MCF 10A (cell line): ENCODE data around the gene IFNA5. TPM values are rescaled to one million over a fixed set of nuclear protein-coding genes. Genes with fewer than 3 reads are reported as not detected.

Experiments
- Bru-seq: library from RNA; stranded (reverse); fragments of 400-500 nt; gene quantifications from one replicate; lab custom pipeline; 2021; lab: Mats Ljungman, UMichigan
- BruChase-seq, 2 experiments: library from RNA; stranded (reverse); fragments of 400-500 nt; gene quantifications; one replicate each; lab custom pipeline; 2021; lab: Mats Ljungman, UMichigan
- BruUV-seq: library from RNA; stranded (reverse); fragments of 400-500 nt; replicated peaks from 2 replicates; lab custom pipeline; 2021; lab: Mats Ljungman, UMichigan
- CTCF ChIA-PET: fragments of 300-600 bp; sonication (Branson Sonifier 250); formaldehyde crosslinking; extraction: SDS; loops from one replicate; lab custom pipeline; 2021; ENCODE audit warnings: antibody characterized with exemption, inconsistent platforms; lab: Yijun Ruan, JAX
- POLR2A ChIA-PET: fragments of 300-600, 350-650 bp; sonication (Branson Sonifier 250); formaldehyde crosslinking; extraction: SDS; loops from one replicate; lab custom pipeline; 2020; ENCODE audit warnings: antibody characterized with exemption, inconsistent platforms; lab: Yijun Ruan, JAX
- DNase-seq: peaks from one replicate; pipeline ENCODE4 v3.0.0-alpha.2; 2018; ENCODE audit not compliant: unreplicated experiment
- H3K27ac Mint-ChIP-seq: one replicate; pipeline ENCODE4 v1.8.0; 2022; ENCODE audit warnings: mild to moderate bottlenecking, low read depth, mixed read lengths; ENCODE audit not compliant: unreplicated experiment
- H3K27me3 Mint-ChIP-seq: one replicate; pipeline ENCODE4 v1.8.0; 2022; ENCODE audit warnings: mixed read lengths; ENCODE audit not compliant: insufficient read depth, unreplicated experiment
- H3K36me3 Mint-ChIP-seq: one replicate; pipeline ENCODE4 v1.8.0; 2022; ENCODE audit warnings: mild to moderate bottlenecking, moderate library complexity, mixed read lengths; ENCODE audit not compliant: insufficient read depth, unreplicated experiment
- H3K4me1 Mint-ChIP-seq: one replicate; pipeline ENCODE4 v1.8.0; 2022; ENCODE audit warnings: mixed read lengths; ENCODE audit not compliant: insufficient read depth, unreplicated experiment
- H3K4me3 Mint-ChIP-seq: one replicate; pipeline ENCODE4 v1.8.0; 2022; ENCODE audit warnings: mild to moderate bottlenecking, moderate library complexity, mixed read lengths; ENCODE audit not compliant: unreplicated experiment
- H3K9me3 Mint-ChIP-seq: one replicate; pipeline ENCODE4 v1.8.0; 2022; ENCODE audit warnings: mixed read lengths; ENCODE audit not compliant: unreplicated experiment
- intact Hi-C: fragments of 100-400 bp; cut with micrococcal nuclease; formaldehyde crosslinking; loops from 2 replicates; pipeline ENCODE4 v1.14.1; 2022
- long read RNA-seq: library from polyadenylated mRNA; stranded (forward); transcript quantifications from one replicate; pipeline ENCODE4 v2.0.0, GENCODE V29; 2022
- total RNA-seq: library from RNA; stranded (reverse); gene quantifications from 2 replicates; pipeline ENCODE4 v1.2.3, GENCODE V29; 2022
- TF ChIP-seq, protein P1 (sequence below): fragments of 200-600 bp; IDR thresholded peaks from one replicate; pipeline ENCODE4 v1.8.0; 2022; ENCODE audit warnings: antibody characterized with exemption, mild to moderate bottlenecking; ENCODE audit not compliant: unreplicated experiment

The IFNA5 gene
- total RNA-seq = not detected in 2 replicates
- Bru-seq, nascent RNA = not detected
- BruChase-seq, experiment 1, labeled RNA remaining after a 6-hour chase = percentile 38 among the genes with signal in this experiment
- percentile 28 among the genes with signal in this experiment for BruChase-seq, experiment 2, labeled RNA remaining after a 2-hour chase
- long read RNA-seq = 0 reads

DNA sequence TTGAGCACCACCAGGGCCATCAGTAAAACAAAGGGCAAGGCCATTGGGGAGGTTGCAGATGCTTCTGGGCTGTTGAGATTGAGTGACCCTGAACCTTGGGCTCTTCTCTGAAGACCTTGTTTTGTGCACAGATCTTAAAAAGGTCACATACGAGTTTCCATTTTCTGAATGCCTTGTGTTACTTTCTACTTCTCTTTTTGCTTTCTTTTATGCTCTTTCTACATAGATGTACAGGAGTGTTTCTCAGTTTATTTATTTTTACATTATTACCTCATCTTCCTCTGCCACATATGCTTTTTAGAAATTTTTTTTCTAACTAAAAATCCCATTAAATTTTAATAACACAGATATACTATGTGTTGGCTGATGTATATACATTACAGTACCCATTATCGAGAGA, at the start of gene IFNA5:
Gene IFNA5 (minus strand): TSS at position 101 of the 400 bp plus-strand sequence. CDS start 57 bp downstream, at position 44.
- H3K36me3 Mint-ChIP-seq = no peaks in the 10 kb centered on the region
- ChIA-PET CTCF (interaction anchor here (1.0 kb wide), 1 partner anchor 13 kb away, joined by 4 read pairs; no protein-coding TSS in a partner anchor), POLR2A (no interaction called here)
- intact Hi-C loops = no loop called here
- H3K9me3 Mint-ChIP-seq = no peaks in the 10 kb centered on the region
- TF ChIP-seq, protein P1, sequence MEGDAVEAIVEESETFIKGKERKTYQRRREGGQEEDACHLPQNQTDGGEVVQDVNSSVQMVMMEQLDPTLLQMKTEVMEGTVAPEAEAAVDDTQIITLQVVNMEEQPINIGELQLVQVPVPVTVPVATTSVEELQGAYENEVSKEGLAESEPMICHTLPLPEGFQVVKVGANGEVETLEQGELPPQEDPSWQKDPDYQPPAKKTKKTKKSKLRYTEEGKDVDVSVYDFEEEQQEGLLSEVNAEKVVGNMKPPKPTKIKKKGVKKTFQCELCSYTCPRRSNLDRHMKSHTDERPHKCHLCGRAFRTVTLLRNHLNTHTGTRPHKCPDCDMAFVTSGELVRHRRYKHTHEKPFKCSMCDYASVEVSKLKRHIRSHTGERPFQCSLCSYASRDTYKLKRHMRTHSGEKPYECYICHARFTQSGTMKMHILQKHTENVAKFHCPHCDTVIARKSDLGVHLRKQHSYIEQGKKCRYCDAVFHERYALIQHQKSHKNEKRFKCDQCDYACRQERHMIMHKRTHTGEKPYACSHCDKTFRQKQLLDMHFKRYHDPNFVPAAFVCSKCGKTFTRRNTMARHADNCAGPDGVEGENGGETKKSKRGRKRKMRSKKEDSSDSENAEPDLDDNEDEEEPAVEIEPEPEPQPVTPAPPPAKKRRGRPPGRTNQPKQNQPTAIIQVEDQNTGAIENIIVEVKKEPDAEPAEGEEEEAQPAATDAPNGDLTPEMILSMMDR = no peak
- no peak for DNase-seq
- no peak within 1 kb of the TSS for H3K4me3 Mint-ChIP-seq
- no TSS peak for BruUV-seq
- peaks cover 57% of the 10 kb centered on the region for H3K27me3 Mint-ChIP-seq
- no peak within 1 kb of the TSS for H3K27ac Mint-ChIP-seq
- H3K4me1 Mint-ChIP-seq = no peaks in the 10 kb centered on the region

DNA sequence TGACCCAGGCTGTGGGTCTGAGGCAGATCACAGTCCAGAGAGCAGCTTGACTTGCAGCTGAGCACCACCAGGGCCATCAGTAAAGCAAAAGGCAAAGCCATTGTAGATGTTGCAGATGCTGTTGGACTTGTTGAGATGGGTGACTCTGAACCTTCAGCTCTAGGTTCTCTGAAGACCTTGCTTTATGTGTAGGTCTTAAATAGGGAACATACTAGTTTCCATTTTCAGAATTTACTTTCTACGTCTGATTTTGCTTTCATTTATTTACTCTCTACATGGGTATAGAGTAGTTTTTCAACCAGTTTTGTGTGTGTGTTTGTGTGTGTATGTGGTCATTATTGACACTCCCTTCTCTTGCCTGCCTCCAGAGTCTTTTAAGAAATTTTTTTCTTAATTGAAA, 45.7 kb upstream of the IFNA5 start, which contains the start of gene IFNA6:
Gene IFNA6 (minus strand): TSS at position 101 of the 400 bp plus-strand sequence. CDS start 0 bp downstream, at position 101.
- no peak for DNase-seq
- H3K27ac Mint-ChIP-seq = no peak within 1 kb of the TSS
- TF ChIP-seq, protein P1 = no peak
- no peaks in the 10 kb centered on the region for H3K36me3 Mint-ChIP-seq
- no peaks in the 10 kb centered on the region for H3K4me1 Mint-ChIP-seq
- intact Hi-C loops = no loop called here
- peaks cover 56% of the 10 kb centered on the region for H3K27me3 Mint-ChIP-seq
- peaks cover 7% of the 10 kb centered on the region for H3K9me3 Mint-ChIP-seq
- no peak within 1 kb of the TSS for H3K4me3 Mint-ChIP-seq
- ChIA-PET CTCF (no interaction called here), POLR2A (no interaction called here)
- no TSS peak for BruUV-seq

DNA sequence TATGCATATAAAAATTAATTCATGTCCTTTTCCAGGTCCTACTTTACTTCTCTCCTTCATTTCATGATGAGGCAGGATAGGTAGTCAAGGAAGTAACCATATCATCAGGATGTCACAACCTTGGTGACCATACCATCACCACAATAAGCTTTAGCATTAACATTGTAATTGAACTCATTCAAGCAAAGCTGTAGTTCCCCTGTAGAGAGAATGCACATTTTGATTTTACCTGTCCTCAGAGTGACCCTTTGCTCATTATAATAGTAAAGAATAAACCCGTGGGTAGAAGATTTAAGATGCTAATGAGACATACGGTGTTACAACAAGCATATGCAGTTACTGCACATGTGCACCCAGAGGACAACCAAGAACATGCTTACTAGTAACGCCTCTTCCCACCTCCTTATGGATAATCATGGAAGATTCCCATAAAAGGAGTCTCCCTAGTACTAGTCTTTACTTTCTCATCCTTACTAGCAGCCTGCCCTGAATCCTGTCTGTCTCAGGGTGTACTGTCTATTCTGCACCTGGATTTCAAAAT, 43.4 kb upstream of the IFNA5 start:
- Mint-ChIP-seq H3K4me3 (no peak overlapping the region), H3K4me1 (no peaks in the 10 kb centered on the region), H3K27ac (no peak overlapping the region), H3K27me3 (peaks cover 37% of the 10 kb centered on the region), H3K9me3 (no peaks in the 10 kb centered on the region), H3K36me3 (no peaks in the 10 kb centered on the region)
- CTCF ChIA-PET = no interaction called here
- DNase-seq = no peak
- BruUV-seq = no TSS peak
- POLR2A ChIA-PET = no interaction called here
- intact Hi-C loops = no loop called here
- TF ChIP-seq, protein P1 = no peak

DNA sequence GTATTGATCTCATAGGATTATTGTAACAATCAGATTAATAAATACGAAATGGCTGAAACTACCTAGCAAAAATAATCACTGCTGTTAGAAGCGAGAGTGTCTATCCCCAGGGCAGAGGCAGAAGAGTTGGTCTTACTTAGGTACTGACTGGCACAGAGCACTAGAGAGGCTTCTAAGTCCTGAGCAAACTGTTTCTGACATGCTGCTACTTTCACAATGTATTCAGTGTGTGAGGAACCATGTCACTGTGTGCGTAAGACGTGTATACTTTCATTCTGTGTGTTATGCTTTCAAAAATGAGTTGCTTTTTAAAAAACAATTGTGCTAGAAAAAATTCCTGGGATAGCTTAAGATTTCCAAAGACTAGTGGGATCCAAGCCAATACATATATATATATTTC, 35.6 kb upstream of the IFNA5 start:
- ChIA-PET POLR2A (no interaction called here), CTCF (no interaction called here)
- BruUV-seq = no TSS peak
- intact Hi-C loops = no loop called here
- Mint-ChIP-seq H3K4me3 (no peak overlapping the region), H3K27ac (no peak overlapping the region), H3K9me3 (no peaks in the 10 kb centered on the region), H3K27me3 (peaks cover under 1% of the 10 kb centered on the region), H3K4me1 (no peaks in the 10 kb centered on the region), H3K36me3 (no peaks in the 10 kb centered on the region)
- TF ChIP-seq, protein P1 = no peak
- DNase-seq = no peak
